Subcutaneous adipose tissue (tissue), 4 donors: ENCODE measurements around the gene ITGB1. TPM values are rescaled to one million over a fixed set of nuclear protein-coding genes. Genes with fewer than 3 reads are reported as not detected.

ENCODE experiments used
- CTCF ChIP-seq: fragments of 450-650 bp; IDR thresholded peaks from one replicate; pipeline ENCODE4 v1.5.1; 2016; ENCODE audit warnings: low read depth, mild to moderate bottlenecking, control low read depth, antibody characterized with exemption, moderate library complexity
- total RNA-seq, 4 donors: library from RNA; depleted of rRNA; stranded (reverse); fragments of >200 nt; gene quantifications; one replicate each; pipeline ENCODE4 v1.1.0, GENCODE V29; 2016

ITGB1 gene
- total RNA-seq, 4 donors from 2014 or later: 794 to 1,994 (median 1,022) TPM

GRCh38 chr10:32961343-32961894 lies 3.4 kb upstream of the ITGB1 start:
- no peak for TF ChIP-seq CTCF

- no peak for TF ChIP-seq CTCF
These were observed 2.0 kb upstream of the ITGB1 start for GRCh38 chr10:32960022-32960421.

- TF ChIP-seq CTCF: no peak
These were observed 1.2 kb upstream of the ITGB1 start for GRCh38 chr10:32959006-32959920.

- no peak for TF ChIP-seq CTCF
These were observed 517 bp downstream of the ITGB1 start for GRCh38 chr10:32957341-32958084.

GRCh38 chr10:32956365-32957197 lies 1.4 kb downstream of the ITGB1 start:
- TF ChIP-seq CTCF: no peak

GRCh38 chr10:32955790-32956189 lies 2.2 kb downstream of the ITGB1 start:
- TF ChIP-seq CTCF: no peak
